ENCODE measurements around the gene ATP6V0D1. TPM values are rescaled to one million over a fixed set of nuclear protein-coding genes. Genes with fewer than 3 reads are reported as not detected.
A peak's percentile ranks its signal among the peaks of the same experiment; 100 is the strongest.

Gene ATP6V0D1
- total and polyA plus RNA-seq, 4 experiments from 2014 or later = 42.8 to 133 (median 70.9) TPM

- Mint-ChIP-seq H3K4me1 (no peaks in the 10 kb centered on the region), H3K27ac (no peak overlapping the region), H3K4me3 (no peak overlapping the region), H3K27me3 (peaks cover 28 to 40% of the 10 kb centered on the region in 2 donors), H3K9me3 (no peaks in the 10 kb centered on the region), H3K36me3 (no peaks in the 10 kb centered on the region)
- CTCF ChIA-PET (ENCODE audit: partially characterized antibody) = interaction anchor here (1.0 kb wide), 2 partner anchors 8 to 24 kb away, joined by 3 to 4 read pairs; partner anchors contain the start of gene ZDHHC1
- DNase-seq = no peak
- POLR2A ChIA-PET (ENCODE audit: partially characterized antibody) = no interaction called here
- Histone ChIP-seq H3K4me1 (ENCODE audit: insufficient read depth, low read length) (no peaks in the 10 kb centered on the region), H3K27me3 (ENCODE audit: insufficient read depth, low read length) (peaks cover 8% of the 10 kb centered on the region), H3K4me3 (ENCODE audit: low read length in 2 of 2) (no peak overlapping the region), H3K36me3 (ENCODE audit: insufficient read depth, low read length) (no peaks in the 10 kb centered on the region), H3K27ac (ENCODE audit: low read depth, low read length) (no peak overlapping the region), H3K9me3 (ENCODE audit: control insufficient read depth in 1 of 2, low read length in 2 of 2) (no peaks in the 10 kb centered on the region)
- intact Hi-C loops (cut with micrococcal nuclease) = no loop called here
These were observed 57.2 kb downstream of the ATP6V0D1 start for GRCh38 chr16:67423611-67424260.

GRCh38 chr16:67423015-67423414 is 57.9 kb downstream of the ATP6V0D1 start:
- Mint-ChIP-seq H3K27ac (no peak overlapping the region), H3K27me3 (peaks cover 28 to 38% of the 10 kb centered on the region in 2 donors), H3K4me1 (no peaks in the 10 kb centered on the region), H3K36me3 (no peaks in the 10 kb centered on the region), H3K9me3 (no peaks in the 10 kb centered on the region), H3K4me3 (no peak overlapping the region)
- peaks cover 8% of the 10 kb centered on the region for H3K27me3 ChIP-seq (ENCODE audit: insufficient read depth, low read length)
- no peak overlapping the region for H3K27ac ChIP-seq (ENCODE audit: low read depth, low read length)
- intact Hi-C loops (cut with micrococcal nuclease) = no loop called here
- H3K36me3 ChIP-seq (ENCODE audit: insufficient read depth, low read length) = no peaks in the 10 kb centered on the region
- no peaks in the 10 kb centered on the region for H3K9me3 ChIP-seq (ENCODE audit: control insufficient read depth in 1 of 2, low read length in 2 of 2)
- H3K4me1 ChIP-seq (ENCODE audit: insufficient read depth, low read length) = no peaks in the 10 kb centered on the region
- POLR2A ChIA-PET (ENCODE audit: partially characterized antibody) = no interaction called here
- no peak for DNase-seq
- H3K4me3 ChIP-seq (ENCODE audit: low read length in 2 of 2) = no peak overlapping the region
- CTCF ChIA-PET (ENCODE audit: partially characterized antibody) = interaction anchor here (1.0 kb wide), 1 partner anchor 25 kb away, joined by 3 read pairs; no protein-coding TSS in a partner anchor

DNA sequence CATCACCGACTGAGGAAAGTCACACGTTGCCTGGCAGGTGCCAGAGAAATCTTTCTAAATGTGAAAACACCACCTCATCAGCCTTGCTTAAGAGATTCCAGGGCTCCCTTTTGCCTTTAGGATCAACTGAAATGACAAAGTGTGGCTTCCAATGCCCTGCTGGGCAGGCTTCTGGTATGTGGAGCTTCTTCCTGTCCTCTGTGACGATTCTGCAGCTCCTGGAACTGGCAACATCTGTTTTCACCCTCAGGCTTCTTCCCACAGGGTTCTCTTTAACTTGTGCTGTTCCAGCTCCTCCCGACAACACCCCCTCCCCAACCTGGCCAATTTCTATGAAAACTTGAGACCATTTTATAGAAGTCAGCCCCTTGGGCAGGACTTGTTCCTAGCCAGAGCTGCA is 59.9 kb downstream of the ATP6V0D1 start:
- intact Hi-C loops (cut with micrococcal nuclease) = no loop called here
- peaks cover 29 to 36% of the 10 kb centered on the region in 2 donors for H3K27me3 Mint-ChIP-seq
- Histone ChIP-seq H3K27ac (ENCODE audit: low read depth, low read length) (no peak overlapping the region), H3K9me3 (ENCODE audit: control insufficient read depth in 1 of 2, low read length in 2 of 2) (no peaks in the 10 kb centered on the region), H3K36me3 (ENCODE audit: insufficient read depth, low read length) (no peaks in the 10 kb centered on the region), H3K27me3 (ENCODE audit: insufficient read depth, low read length) (peaks cover 17% of the 10 kb centered on the region), H3K4me3 (ENCODE audit: low read length in 2 of 2) (no peak overlapping the region), H3K4me1 (ENCODE audit: insufficient read depth, low read length) (peaks cover 5% of the 10 kb centered on the region)
- DNase-seq = no peak
- H3K9me3 Mint-ChIP-seq = no peaks in the 10 kb centered on the region
- peaks cover 3 to 12% (median 4%) of the 10 kb centered on the region in 4 donors for H3K4me1 Mint-ChIP-seq
- ChIA-PET CTCF (ENCODE audit: partially characterized antibody) (no interaction called here), POLR2A (ENCODE audit: partially characterized antibody) (no interaction called here)
- H3K36me3 Mint-ChIP-seq = no peaks in the 10 kb centered on the region
- H3K27ac Mint-ChIP-seq = no peak overlapping the region
- H3K4me3 Mint-ChIP-seq = no peak overlapping the region

DNA sequence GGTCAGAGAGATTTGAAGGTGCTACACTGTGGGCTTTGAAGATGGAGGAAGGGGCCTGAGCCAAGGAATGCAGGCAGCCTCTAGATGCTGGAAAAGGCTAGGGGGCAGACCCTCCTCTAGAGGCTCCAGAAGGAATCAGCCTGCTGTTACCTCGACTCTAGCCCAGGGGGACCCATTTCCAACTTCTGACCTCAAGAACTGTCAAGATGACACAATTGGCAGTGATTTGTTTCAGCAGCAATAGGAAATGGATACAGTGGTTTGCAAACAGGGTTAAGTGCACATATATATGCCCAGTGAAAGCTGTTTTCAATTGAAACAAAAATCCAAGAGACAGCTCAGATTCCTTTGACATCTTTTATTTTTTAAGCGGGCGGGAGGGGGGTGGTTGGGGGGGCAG is 61.0 kb downstream of the ATP6V0D1 start:
- H3K27me3 Mint-ChIP-seq = peaks cover 23 to 29% of the 10 kb centered on the region in 2 donors
- Histone ChIP-seq H3K4me3 (ENCODE audit: low read length in 2 of 2) (no peak overlapping the region), H3K27me3 (ENCODE audit: insufficient read depth, low read length) (peaks cover 17% of the 10 kb centered on the region), H3K4me1 (ENCODE audit: insufficient read depth, low read length) (peaks cover 9% of the 10 kb centered on the region), H3K27ac (ENCODE audit: low read depth, low read length) (no peak overlapping the region), H3K9me3 (ENCODE audit: control insufficient read depth in 1 of 2, low read length in 2 of 2) (no peaks in the 10 kb centered on the region), H3K36me3 (ENCODE audit: insufficient read depth, low read length) (no peaks in the 10 kb centered on the region)
- DNase-seq = no peak
- no peaks in the 10 kb centered on the region for H3K36me3 Mint-ChIP-seq
- ChIA-PET POLR2A (ENCODE audit: partially characterized antibody) (no interaction called here), CTCF (ENCODE audit: partially characterized antibody) (interaction anchor here (1.0 kb wide), 1 partner anchor 8 kb away, joined by 3 read pairs; no protein-coding TSS in a partner anchor)
- no peaks in the 10 kb centered on the region for H3K9me3 Mint-ChIP-seq
- no peak overlapping the region for H3K27ac Mint-ChIP-seq
- no peak overlapping the region for H3K4me3 Mint-ChIP-seq
- peaks cover 5 to 16% (median 8%) of the 10 kb centered on the region in 4 donors for H3K4me1 Mint-ChIP-seq
- intact Hi-C loops (cut with micrococcal nuclease) = no loop called here

DNA sequence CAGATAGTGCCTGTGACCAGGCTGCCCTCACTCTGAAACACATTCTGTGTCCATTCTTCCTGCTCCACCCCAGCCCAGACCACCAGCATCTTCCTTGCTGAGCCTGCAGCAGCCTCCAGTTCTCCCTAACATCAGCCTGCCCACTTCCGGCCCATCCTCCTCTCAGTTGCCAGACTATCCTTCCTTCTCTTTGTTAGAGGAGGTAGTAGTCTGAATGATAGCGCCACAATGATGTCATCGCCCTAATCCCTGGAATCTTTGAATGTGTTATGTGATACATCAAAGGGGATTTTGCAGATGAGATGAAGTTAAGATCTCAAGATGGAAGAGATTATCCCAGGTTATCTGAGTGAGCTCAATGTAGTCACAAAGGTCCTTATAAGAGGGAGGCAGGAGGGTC is 61.5 kb downstream of the ATP6V0D1 start:
- H3K27me3 Mint-ChIP-seq = peaks cover 21 to 30% of the 10 kb centered on the region in 2 donors
- no peak overlapping the region for H3K27ac ChIP-seq (ENCODE audit: low read depth, low read length)
- intact Hi-C loops (cut with micrococcal nuclease) = no loop called here
- CTCF ChIA-PET (ENCODE audit: partially characterized antibody) = interaction anchor here (1.0 kb wide), 1 partner anchor 9 kb away, joined by 3 read pairs; no protein-coding TSS in a partner anchor
- H3K27ac Mint-ChIP-seq = peak overlapping the region in 1 of 7 donors; percentile 74
- no peaks in the 10 kb centered on the region for H3K36me3 Mint-ChIP-seq
- DNase-seq = no peak
- no peaks in the 10 kb centered on the region for H3K9me3 Mint-ChIP-seq
- H3K27me3 ChIP-seq (ENCODE audit: insufficient read depth, low read length) = peaks cover 15% of the 10 kb centered on the region
- no peaks in the 10 kb centered on the region for H3K36me3 ChIP-seq (ENCODE audit: insufficient read depth, low read length)
- peaks cover 5 to 16% (median 8%) of the 10 kb centered on the region in 4 donors for H3K4me1 Mint-ChIP-seq
- peaks cover 9% of the 10 kb centered on the region for H3K4me1 ChIP-seq (ENCODE audit: insufficient read depth, low read length)
- H3K4me3 ChIP-seq (ENCODE audit: low read length in 2 of 2) = no peak overlapping the region
- no peak overlapping the region for H3K4me3 Mint-ChIP-seq
- POLR2A ChIA-PET (ENCODE audit: partially characterized antibody) = no interaction called here
- no peaks in the 10 kb centered on the region for H3K9me3 ChIP-seq (ENCODE audit: control insufficient read depth in 1 of 2, low read length in 2 of 2)

- no peak for DNase-seq
- Histone ChIP-seq H3K9me3 (ENCODE audit: control insufficient read depth in 1 of 2, low read length in 2 of 2) (no peaks in the 10 kb centered on the region), H3K27me3 (ENCODE audit: insufficient read depth, low read length) (peaks cover 11% of the 10 kb centered on the region), H3K27ac (ENCODE audit: low read depth, low read length) (no peak overlapping the region), H3K4me1 (ENCODE audit: insufficient read depth, low read length) (peaks cover 9% of the 10 kb centered on the region), H3K36me3 (ENCODE audit: insufficient read depth, low read length) (no peaks in the 10 kb centered on the region), H3K4me3 (ENCODE audit: low read length in 2 of 2) (no peak overlapping the region)
- Mint-ChIP-seq H3K27me3 (peaks cover 19 to 36% of the 10 kb centered on the region in 2 donors), H3K4me1 (peaks cover 5 to 16% (median 9%) of the 10 kb centered on the region in 4 donors), H3K36me3 (no peaks in the 10 kb centered on the region), H3K27ac (peak overlapping the region in 1 of 7 donors; percentile 71), H3K9me3 (no peaks in the 10 kb centered on the region), H3K4me3 (peak overlapping the region in 7 of 8 donors; percentile 8 to 83 (median 41))
- intact Hi-C loops (cut with micrococcal nuclease) = no loop called here
- ChIA-PET POLR2A (ENCODE audit: partially characterized antibody) (no interaction called here), CTCF (ENCODE audit: partially characterized antibody) (interaction anchor here (0.9 to 2.2 kb wide), 5 partner anchors 9 to 440 kb away, joined by 3 to 7 read pairs (median 3); no protein-coding TSS in a partner anchor)
These were observed 63.5 kb downstream of the ATP6V0D1 start for GRCh38 chr16:67417333-67418061.
